ENCODE data around the gene KCND1. TPM values are rescaled to one million over a fixed set of nuclear protein-coding genes. Genes with fewer than 3 reads are reported as not detected.

The KCND1 gene
- total RNA-seq, 2 donors from 2014 or later, result 0.61 to 0.76 TPM

DNA sequence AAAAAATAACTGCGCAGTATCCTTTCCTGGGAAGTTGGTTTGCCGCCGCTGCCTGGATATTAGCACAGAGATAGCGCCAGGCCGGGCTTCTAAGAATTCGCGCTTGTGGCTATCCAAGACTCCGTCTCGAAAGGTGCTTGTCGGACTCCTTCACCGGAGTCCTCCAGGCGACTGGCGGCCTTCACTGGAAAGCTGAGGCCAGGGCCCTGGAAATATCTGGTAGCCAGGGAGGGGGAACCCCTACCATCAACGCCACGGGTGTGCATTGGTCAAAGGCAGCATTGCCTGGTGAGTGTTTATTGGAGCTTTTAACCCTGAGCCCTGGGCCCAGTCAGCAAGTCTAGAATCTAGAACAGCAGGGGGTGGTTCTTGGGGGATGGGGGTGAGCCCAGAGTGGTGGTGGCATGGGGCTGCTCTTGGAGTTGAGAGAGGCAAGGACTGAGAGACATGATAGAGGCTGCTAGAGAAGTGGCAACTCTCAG lies 52.2 kb downstream of the KCND1 start:
- DNase-seq, result peak in 1 of 2 donors; percentile 40
- peak; percentile 8 for ATAC-seq
- intact Hi-C loops (cut with DNase I, micrococcal nuclease), result no loop called here

GRCh38 chrX:48918643-48919340 lies 52.9 kb downstream of the KCND1 start, which contains the start of gene PIM2:
Gene PIM2 (minus strand): TSS chrX:48919024. CDS start chrX:48918834, 190 bp downstream.
- ATAC-seq, result peak; percentile 85
- DNase-seq, result peak; percentile 93 to 94
- intact Hi-C loops (cut with DNase I, micrococcal nuclease), result no loop called here

DNA sequence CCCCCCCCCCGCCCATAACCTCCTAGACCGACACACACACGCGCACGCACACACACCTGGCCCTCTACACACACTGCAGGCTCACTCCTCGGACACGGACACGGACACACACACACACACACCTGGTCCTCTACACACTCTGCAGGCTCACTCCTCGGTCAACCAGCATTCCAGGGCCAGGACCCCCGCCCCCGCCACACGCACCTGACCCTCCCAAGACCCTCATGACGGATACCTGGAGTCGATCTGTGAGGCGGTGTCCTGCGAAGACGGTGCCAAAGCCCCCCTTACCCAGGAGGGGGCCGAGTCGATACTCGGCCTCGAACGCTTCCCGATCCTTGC lies 53.4 kb downstream of the KCND1 start:
- ATAC-seq (no peak), DNase-seq (no peak)
- intact Hi-C loops (cut with DNase I, micrococcal nuclease), result no loop called here

GRCh38 chrX:48917139-48918001 lies 54.3 kb downstream of the KCND1 start:
- ATAC-seq (peak; percentile 67), DNase-seq (peak; percentile 88 to 90)
- intact Hi-C loops (cut with DNase I, micrococcal nuclease), result no loop called here

DNA sequence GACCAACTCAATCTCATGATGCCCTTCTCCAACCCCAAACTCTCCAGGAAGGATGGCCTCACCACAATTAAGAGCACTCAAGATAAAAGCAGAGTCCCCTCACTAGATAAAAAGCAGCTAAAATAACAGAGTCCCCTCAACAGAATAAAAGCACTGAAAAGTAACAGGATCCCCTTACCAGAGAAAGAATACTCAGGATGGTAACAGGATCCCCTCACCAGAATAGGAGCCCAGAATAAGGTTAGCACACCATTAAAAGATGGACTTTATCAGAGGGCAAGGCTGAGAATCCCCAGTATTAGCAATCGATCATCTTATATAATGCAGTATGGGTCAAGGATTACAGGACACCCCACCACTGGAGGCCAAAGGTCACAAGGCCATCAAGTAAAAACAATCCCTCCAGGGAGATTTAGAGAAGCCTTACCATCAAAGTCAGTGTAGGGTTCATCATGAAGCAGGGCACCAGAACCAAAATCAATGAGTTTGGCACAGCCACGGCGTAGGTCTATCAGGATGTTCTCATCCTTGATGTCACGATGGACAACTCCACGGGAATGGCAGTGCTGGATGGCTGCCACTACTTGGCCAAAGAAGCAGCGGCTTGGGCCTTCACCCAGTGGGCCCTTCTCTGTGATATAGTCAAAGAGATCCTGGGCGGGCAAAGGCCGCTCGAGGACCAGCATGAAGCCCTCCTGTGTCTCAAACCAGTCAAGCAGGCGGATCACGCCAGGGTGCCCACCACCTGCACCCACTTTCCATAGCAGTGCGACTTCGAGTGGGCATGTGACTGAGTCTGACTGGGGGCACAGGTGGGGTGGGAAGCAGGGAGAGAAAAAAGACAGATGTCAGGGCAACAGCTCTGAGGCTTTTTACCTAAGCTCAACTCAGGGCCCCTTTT lies 56.8 kb downstream of the KCND1 start:
- intact Hi-C loops (cut with DNase I, micrococcal nuclease), result no loop called here
- no peak for ATAC-seq
- DNase-seq, result no peak

DNA sequence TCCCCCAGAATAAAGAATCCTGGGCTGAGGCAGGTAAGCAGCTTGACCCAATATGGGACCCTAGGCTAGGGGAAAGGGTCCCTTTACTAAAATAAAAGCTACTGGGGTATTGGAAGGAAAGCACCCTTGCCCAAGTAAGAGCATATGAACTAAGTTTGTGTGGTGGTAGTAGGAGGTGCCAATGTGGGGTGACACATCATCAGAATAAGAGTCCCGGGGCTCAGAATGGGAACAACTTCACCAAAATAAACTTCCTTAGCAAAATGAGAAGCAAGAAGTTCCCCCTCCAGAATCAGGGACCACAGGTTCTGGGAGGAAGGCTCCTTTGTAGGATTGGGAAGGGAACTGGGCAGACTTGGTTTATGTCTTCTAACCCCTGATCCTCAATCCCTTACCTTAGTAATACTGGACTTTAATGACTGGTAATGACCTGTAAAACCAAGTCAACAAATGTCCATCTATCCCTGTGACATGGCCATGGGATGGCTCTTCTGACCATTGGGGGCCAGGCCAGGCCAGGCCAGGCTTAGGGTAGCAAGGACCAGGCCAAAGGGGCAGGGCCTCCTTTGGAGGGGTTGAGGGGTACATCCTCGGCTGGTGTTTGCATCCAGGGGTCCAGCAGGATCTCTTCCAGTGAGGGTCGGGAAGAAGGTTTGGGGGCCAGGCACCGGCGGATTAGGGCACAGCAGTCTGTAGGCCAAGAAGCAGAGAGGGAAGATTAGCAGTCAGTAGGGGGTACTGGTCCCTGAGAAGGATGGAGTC lies 57.9 kb downstream of the KCND1 start:
- DNase-seq (no peak), ATAC-seq (no peak)
- intact Hi-C loops (cut with DNase I, micrococcal nuclease), result no loop called here

GRCh38 chrX:48911412-48912182 lies 60.0 kb downstream of the KCND1 start, which contains the start of gene SLC35A2:
Gene SLC35A2 (minus strand): TSS chrX:48911646. CDS start chrX:48911636, 10 bp downstream.
- ATAC-seq (peak; percentile 85), DNase-seq (peak; percentile 81 to 86)
- intact Hi-C loops (cut with DNase I, micrococcal nuclease), result no loop called here

Other genes starting within 250 kb of the KCND1 start
- gene GLOD5, start 210.1 kb downstream of the KCND1 start, total RNA-seq, result 10 to 100 TPM in 1 of 2 donors, 1 to 10 TPM in 1; 9.5 to 11.4 TPM
- gene GATA1, start 185.3 kb downstream of the KCND1 start, total RNA-seq, result not detected
- gene HDAC6, start 169.8 kb downstream of the KCND1 start, total RNA-seq, result 10 to 100 TPM; 78.9 to 91.8 TPM
- gene ERAS, start 145.3 kb downstream of the KCND1 start, total RNA-seq, result not detected
- gene PCSK1N, start 136.2 kb downstream of the KCND1 start, total RNA-seq, result 10 to 100 TPM in 1 of 2 donors, 1 to 10 TPM in 1; 8.8 to 21.4 TPM
- gene TIMM17B, start 74.1 kb downstream of the KCND1 start, total RNA-seq, result 10 to 100 TPM; 44.6 to 46.7 TPM
- 10 to 100 TPM; 68.8 to 70.5 TPM for gene PQBP1, start 73.9 kb downstream of the KCND1 start, total RNA-seq
- gene SLC35A2, start 60.2 kb downstream of the KCND1 start, total RNA-seq, result 10 to 100 TPM; 50.0 to 60.6 TPM
- 10 to 100 TPM; 11.6 to 20.4 TPM for gene PIM2, start 52.8 kb downstream of the KCND1 start, total RNA-seq
- gene OTUD5, start 14.2 kb downstream of the KCND1 start, total RNA-seq, result 10 to 100 TPM; 37.2 to 44.2 TPM
- gene GRIPAP1, start 30.4 kb upstream of the KCND1 start, total RNA-seq, result 10 to 100 TPM; 37.1 to 45.0 TPM
- gene TFE3, start 71.5 kb upstream of the KCND1 start, total RNA-seq, result 10 to 100 TPM; 23.2 to 26.6 TPM
- gene CCDC120, start 87.2 kb upstream of the KCND1 start, total RNA-seq, result 10 to 100 TPM; 15.0 to 15.7 TPM
- 1 to 10 TPM; 4.2 to 5.9 TPM for gene PRAF2, start 102.2 kb upstream of the KCND1 start, total RNA-seq
- gene WDR45, start 108.0 kb upstream of the KCND1 start, total RNA-seq, result 10 to 100 TPM; 39.7 to 57.7 TPM
- gene GPKOW, start 151.9 kb upstream of the KCND1 start, total RNA-seq, result 10 to 100 TPM; 21.7 to 23.8 TPM
- gene MAGIX, start 190.9 kb upstream of the KCND1 start, total RNA-seq, result 10 to 100 TPM; 13.9 to 15.7 TPM
- gene PLP2, start 200.1 kb upstream of the KCND1 start, total RNA-seq, result 100 to 1,000 TPM; 140 to 142 TPM
- gene PRICKLE3, start 214.5 kb upstream of the KCND1 start, total RNA-seq, result 10 to 100 TPM; 11.5 to 15.1 TPM
- 1 to 10 TPM; 4.6 to 6.9 TPM for gene SYP, start 228.3 kb upstream of the KCND1 start, total RNA-seq

All from left colon (tissue), 2 donors.